CD4-positive, alpha-beta T cell treated with Interleukin-6 at 100 ng/mL for 8 hours (primary cell): ENCODE results near the gene B4GALNT3.

Source experiments
- DNase-seq: peaks from one replicate; pipeline ENCODE4 v3.0.0-alpha.2; 2020; ENCODE audit warnings: mixed read lengths, low spot score

B4GALNT3 gene

GRCh38 chr12:467591-467990 lies 7.9 kb downstream of the B4GALNT3 start:
- no peak for DNase-seq

GRCh38 chr12:468671-469389 lies 9.1 kb downstream of the B4GALNT3 start:
- DNase-seq: no peak

GRCh38 chr12:470133-470532 lies 10.4 kb downstream of the B4GALNT3 start:
- DNase-seq: no peak

GRCh38 chr12:473198-473597 lies 13.5 kb downstream of the B4GALNT3 start:
- DNase-seq: no peak

GRCh38 chr12:473863-474577 lies 14.3 kb downstream of the B4GALNT3 start:
- DNase-seq: no peak

GRCh38 chr12:475286-475685 lies 15.5 kb downstream of the B4GALNT3 start:
- no peak for DNase-seq

GRCh38 chr12:479161-479560 lies 19.4 kb downstream of the B4GALNT3 start:
- no peak for DNase-seq

GRCh38 chr12:480831-481816 lies 21.4 kb downstream of the B4GALNT3 start:
- no peak for DNase-seq

GRCh38 chr12:482061-482460 lies 22.3 kb downstream of the B4GALNT3 start:
- DNase-seq: no peak

- no peak for DNase-seq
These were observed 24.4 kb downstream of the B4GALNT3 start for GRCh38 chr12:484096-484495.

- no peak for DNase-seq
These were observed 30.5 kb downstream of the B4GALNT3 start for GRCh38 chr12:490260-490659.

- DNase-seq: no peak
These were observed 35.7 kb downstream of the B4GALNT3 start for GRCh38 chr12:495466-495865.

- no peak for DNase-seq
These were observed 37.0 kb downstream of the B4GALNT3 start for GRCh38 chr12:496736-497135.

GRCh38 chr12:497501-498160 lies 37.9 kb downstream of the B4GALNT3 start:
- no peak for DNase-seq

GRCh38 chr12:499837-500458 lies 40.2 kb downstream of the B4GALNT3 start:
- no peak for DNase-seq

- no peak for DNase-seq
These were observed 42.1 kb downstream of the B4GALNT3 start for GRCh38 chr12:501722-502447.

- no peak for DNase-seq
These were observed 43.5 kb downstream of the B4GALNT3 start for GRCh38 chr12:503111-503761.

- DNase-seq: no peak
These were observed 45.5 kb downstream of the B4GALNT3 start for GRCh38 chr12:505221-505620.

- no peak for DNase-seq
These were observed 47.7 kb downstream of the B4GALNT3 start for GRCh38 chr12:507391-507796.

GRCh38 chr12:508145-508544 lies 48.4 kb downstream of the B4GALNT3 start:
- DNase-seq: no peak
